ENCODE measurements around the gene EPSTI1. TPM values are rescaled to one million over a fixed set of nuclear protein-coding genes. Genes with fewer than 3 reads are reported as not detected.

The EPSTI1 gene
- polyA plus RNA-seq, 1 of the 3 experiments (the other 2 are of a cell fraction), result 0.02 TPM

GRCh38 chr13:42964761-42965161 lies 27.3 kb downstream of the EPSTI1 start:
- no peaks in the 10 kb centered on the region for H3K79me2 ChIP-seq (ENCODE audit: insufficient read depth)
- no peak for DNase-seq
- CTCF ChIA-PET, result no interaction called here

More at GRCh38 chr13:42964761-42965161, 27.3 kb downstream of the EPSTI1 start:
- H3K4me2 ChIP-seq, result no peak overlapping the region
- H3K4me3 ChIP-seq (ENCODE audit: low read depth in 2 of 2, low read length in 1 of 2), result no peak overlapping the region
- TF ChIP-seq ELF1 (IDR thresholded peaks at IDR 0.05) (no peak), MAX (IDR thresholded peaks at IDR 0.05; ENCODE audit: low read depth) (no peak), RAD21 (IDR thresholded peaks at IDR 0.05; ENCODE audit: low read length) (no peak), GABPA (IDR thresholded peaks at IDR 0.05; ENCODE audit: low read depth) (no peak), ZBTB33 (IDR thresholded peaks at IDR 0.05; ENCODE audit: borderline replicate concordance, low read depth) (no peak), EZH2phosphoT487 (IDR thresholded peaks at IDR 0.05; ENCODE audit: borderline replicate concordance, low read depth) (no peak), MEF2A (IDR thresholded peaks at IDR 0.05; ENCODE audit: borderline replicate concordance, low read depth) (no peak), FOSL2 (IDR thresholded peaks at IDR 0.05; ENCODE audit: borderline replicate concordance, low read depth) (no peak), SMC3 (IDR thresholded peaks at IDR 0.05; ENCODE audit: low read depth, low read length) (no peak), FOXM1 (IDR thresholded peaks at IDR 0.05; ENCODE audit: low read depth) (no peak), USF1 (IDR thresholded peaks at IDR 0.05; ENCODE audit: borderline replicate concordance, low read depth) (no peak), IRF3 (IDR thresholded peaks at IDR 0.05; ENCODE audit: low read depth, low read length) (no peak)
- H3K4me1 ChIP-seq (ENCODE audit: control insufficient read depth in 1 of 2, insufficient read depth in 2 of 2, low read depth in 1 of 2, low read length in 1 of 2), result peaks cover 0 to under 1% of the 10 kb centered on the region in 2 experiments; a peak in 1 of 4 replicates
- no peaks in the 10 kb centered on the region for H4K20me1 ChIP-seq (ENCODE audit: insufficient read depth)
- H3K27ac ChIP-seq (ENCODE audit: low read depth in 2 of 2, low read length in 1 of 2), result no peak overlapping the region
- H3K9ac ChIP-seq, result no peak overlapping the region
- H3K9me3 ChIP-seq, result no peaks in the 10 kb centered on the region
- H3K27me3 ChIP-seq (ENCODE audit: insufficient read depth), result no peaks in the 10 kb centered on the region
- H3K36me3 ChIP-seq (replicated peaks in 1 of 2; ENCODE audit: control insufficient read depth in 1 of 2, insufficient read depth in 2 of 2, low read length in 1 of 2), result no peaks in the 10 kb centered on the region
- 100% methylated on average over 1 of the region's 1 CpG for WGBS (ENCODE audit: low lambda C conversion rate)
- no peak overlapping the region for H2AFZ ChIP-seq (ENCODE audit: low read depth)
- H3F3A ChIP-seq (replicated peaks; ENCODE audit: insufficient read depth), result no peaks in the 10 kb centered on the region
- POLR2A ChIA-PET, result no interaction called here
- no peaks in the 10 kb centered on the region for H3K9me2 ChIP-seq
